PFSK-1 (cell line): ENCODE data around the gene SEZ6L2.

Source experiments
- FOXP2 ChIP-seq: optimal IDR thresholded peaks from 2 replicates; pipeline ENCODE3; 2011; ENCODE audit warnings: borderline replicate concordance, control low read depth, inconsistent platforms; ENCODE audit not compliant: insufficient read depth; ENCODE audit errors: extremely low read length, extremely low read depth
- POLR2AphosphoS5 ChIP-seq: IDR thresholded peaks from 2 replicates; pipeline ENCODE4 v1.6.1; 2012; ENCODE audit warnings: low read depth, mild to moderate bottlenecking, control low read depth, low read length, moderate library complexity
- SIN3A ChIP-seq: IDR thresholded peaks from 2 replicates; pipeline ENCODE4 v1.6.1; 2012; ENCODE audit warnings: mild to moderate bottlenecking, low read length, moderate library complexity, borderline replicate concordance; ENCODE audit not compliant: insufficient read depth
- TAF1 ChIP-seq: IDR thresholded peaks from 2 replicates; pipeline ENCODE4 v1.6.1; 2012; ENCODE audit warnings: low read length, control low read depth, borderline replicate concordance; ENCODE audit not compliant: insufficient read depth
- TF ChIP-seq, protein P1 (sequence below), 2 experiments: IDR thresholded peaks; 2 replicates each; pipeline versions ENCODE4 v1.6.1 to v1.8.0; 2011 to 2012; ENCODE audit warnings: low read depth in 2 of 2, low read length in 2 of 2, control low read depth in 1 of 2, inconsistent platforms in 1 of 2, mild to moderate bottlenecking in 1 of 2, moderate library complexity in 1 of 2; ENCODE audit not compliant: insufficient read depth in 1 of 2

SEZ6L2 gene

DNA sequence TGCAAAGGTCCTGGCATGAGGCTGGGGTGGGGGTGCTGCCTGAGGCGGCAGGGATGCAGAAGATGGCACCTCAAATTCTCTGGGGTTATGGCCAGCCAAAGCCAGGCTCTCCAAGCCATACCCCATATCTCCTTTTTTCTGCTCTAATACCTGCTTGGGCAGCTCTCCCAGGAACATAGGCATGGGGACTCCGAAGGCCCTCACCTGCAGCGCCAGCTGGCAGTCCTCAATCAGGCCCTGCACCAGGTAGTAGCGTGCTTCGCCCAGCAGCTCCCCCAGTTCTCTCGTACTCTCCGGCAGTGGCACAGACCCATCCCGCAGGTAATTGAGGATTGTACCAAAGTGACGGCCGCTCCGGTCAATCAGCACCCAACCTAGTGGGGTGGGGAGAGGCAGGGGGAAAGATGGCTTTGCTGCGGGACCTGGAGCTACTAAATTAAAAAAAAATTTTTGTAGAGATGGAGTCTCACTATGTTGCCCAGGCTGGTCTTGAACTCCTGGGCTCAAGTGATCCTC lies 23.7 kb upstream of the SEZ6L2 start:
- TF ChIP-seq TAF1 (no peak), POLR2AphosphoS5 (no peak), SIN3A (no peak), FOXP2 (no peak)
- TF ChIP-seq, protein P1, sequence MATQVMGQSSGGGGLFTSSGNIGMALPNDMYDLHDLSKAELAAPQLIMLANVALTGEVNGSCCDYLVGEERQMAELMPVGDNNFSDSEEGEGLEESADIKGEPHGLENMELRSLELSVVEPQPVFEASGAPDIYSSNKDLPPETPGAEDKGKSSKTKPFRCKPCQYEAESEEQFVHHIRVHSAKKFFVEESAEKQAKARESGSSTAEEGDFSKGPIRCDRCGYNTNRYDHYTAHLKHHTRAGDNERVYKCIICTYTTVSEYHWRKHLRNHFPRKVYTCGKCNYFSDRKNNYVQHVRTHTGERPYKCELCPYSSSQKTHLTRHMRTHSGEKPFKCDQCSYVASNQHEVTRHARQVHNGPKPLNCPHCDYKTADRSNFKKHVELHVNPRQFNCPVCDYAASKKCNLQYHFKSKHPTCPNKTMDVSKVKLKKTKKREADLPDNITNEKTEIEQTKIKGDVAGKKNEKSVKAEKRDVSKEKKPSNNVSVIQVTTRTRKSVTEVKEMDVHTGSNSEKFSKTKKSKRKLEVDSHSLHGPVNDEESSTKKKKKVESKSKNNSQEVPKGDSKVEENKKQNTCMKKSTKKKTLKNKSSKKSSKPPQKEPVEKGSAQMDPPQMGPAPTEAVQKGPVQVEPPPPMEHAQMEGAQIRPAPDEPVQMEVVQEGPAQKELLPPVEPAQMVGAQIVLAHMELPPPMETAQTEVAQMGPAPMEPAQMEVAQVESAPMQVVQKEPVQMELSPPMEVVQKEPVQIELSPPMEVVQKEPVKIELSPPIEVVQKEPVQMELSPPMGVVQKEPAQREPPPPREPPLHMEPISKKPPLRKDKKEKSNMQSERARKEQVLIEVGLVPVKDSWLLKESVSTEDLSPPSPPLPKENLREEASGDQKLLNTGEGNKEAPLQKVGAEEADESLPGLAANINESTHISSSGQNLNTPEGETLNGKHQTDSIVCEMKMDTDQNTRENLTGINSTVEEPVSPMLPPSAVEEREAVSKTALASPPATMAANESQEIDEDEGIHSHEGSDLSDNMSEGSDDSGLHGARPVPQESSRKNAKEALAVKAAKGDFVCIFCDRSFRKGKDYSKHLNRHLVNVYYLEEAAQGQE (IDR thresholded peaks at IDR 0.05; ENCODE audit: insufficient read depth in 1 of 2, low read depth in 2 of 2, low read length in 2 of 2), result no peak

GRCh38 chr16:29922326-29922725 lies 23.0 kb upstream of the SEZ6L2 start:
- TF ChIP-seq, protein P1 (IDR thresholded peaks at IDR 0.05; ENCODE audit: insufficient read depth in 1 of 2, low read depth in 2 of 2, low read length in 2 of 2), result no peak
- TF ChIP-seq FOXP2 (no peak), SIN3A (no peak), POLR2AphosphoS5 (no peak), TAF1 (no peak)

- TF ChIP-seq FOXP2 (no peak), TAF1 (no peak)
- TF ChIP-seq, protein P1 (IDR thresholded peaks at IDR 0.05; ENCODE audit: insufficient read depth in 1 of 2, low read depth in 2 of 2, low read length in 2 of 2), result no peak
These were observed 21.7 kb upstream of the SEZ6L2 start for GRCh38 chr16:29921034-29921385.

DNA sequence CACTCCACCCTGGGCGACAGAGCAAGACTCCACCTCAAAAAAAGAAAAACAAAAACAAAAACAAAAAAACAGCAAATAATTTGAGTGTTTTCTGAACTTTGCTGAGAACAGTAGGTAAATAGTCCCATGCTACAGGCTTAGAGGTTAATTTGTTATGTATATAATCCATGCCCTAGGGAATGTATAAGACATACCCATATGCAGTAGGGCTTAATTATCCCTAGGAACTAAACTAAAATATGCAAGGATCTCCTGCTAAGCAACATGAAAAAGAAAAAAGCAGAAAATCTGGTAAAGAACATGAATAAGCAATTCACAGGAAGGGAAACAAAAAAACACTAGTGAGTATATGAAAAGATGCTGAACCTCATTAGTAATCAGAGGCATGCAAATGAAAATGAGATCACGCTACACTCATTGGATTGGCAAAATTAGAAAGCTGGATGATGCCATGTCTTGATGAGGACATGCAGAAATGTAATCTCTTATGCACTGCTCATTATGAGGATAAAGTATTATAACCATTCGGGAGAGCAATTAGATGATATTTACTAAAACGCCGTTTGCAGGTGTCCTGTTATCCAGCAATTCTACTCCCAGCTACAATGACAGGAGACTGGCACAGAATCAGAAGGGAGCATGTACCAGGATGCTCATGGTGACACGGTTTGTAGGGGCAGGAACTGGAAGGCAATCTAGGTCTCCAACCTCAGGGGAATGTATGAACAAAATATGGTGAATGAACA lies 21.1 kb upstream of the SEZ6L2 start:
- no peak for TF ChIP-seq POLR2AphosphoS5
- no peak for TF ChIP-seq SIN3A
- TF ChIP-seq, protein P1 (IDR thresholded peaks at IDR 0.05; ENCODE audit: insufficient read depth in 1 of 2, low read depth in 2 of 2, low read length in 2 of 2), result no peak
- TF ChIP-seq FOXP2, result no peak
- no peak for TF ChIP-seq TAF1
